HG02840 (cell line): ENCODE measurements around the gene NHERF1.

Experiments used
- ATAC-seq: cut with Tn5 transposase; IDR thresholded peaks from one replicate; pipeline ENCODE4 v1.9.1; 2021; ENCODE audit warnings: mild to moderate bottlenecking, moderate library complexity, moderate number of reproducible peaks; ENCODE audit not compliant: unreplicated experiment, low FRiP score

The NHERF1 gene

DNA sequence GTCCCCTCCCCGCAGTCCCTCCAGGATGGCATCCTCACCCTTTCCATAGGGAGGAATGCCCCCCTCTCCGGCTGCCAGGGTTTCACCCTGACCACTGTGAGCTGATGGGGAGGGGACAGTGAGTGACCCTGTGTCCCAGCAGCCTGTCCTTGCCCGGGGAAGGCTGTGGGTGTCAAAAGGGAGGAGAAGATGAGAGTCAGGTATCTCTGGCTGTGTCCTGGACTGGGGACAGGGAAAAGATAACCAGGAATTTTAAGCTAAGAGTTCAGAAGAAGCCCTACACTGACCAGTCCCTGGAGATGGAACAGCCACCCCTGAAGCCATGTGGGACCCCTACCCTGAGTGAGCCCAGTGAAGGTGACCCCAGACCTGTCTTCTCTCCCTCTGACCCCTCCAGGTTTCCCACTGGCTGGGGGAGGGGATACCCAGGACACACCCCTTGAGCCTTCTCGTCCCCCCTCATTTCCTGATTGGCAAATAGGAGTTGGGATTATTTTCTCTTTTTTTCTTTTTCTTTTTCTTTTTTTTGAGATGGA, 16.4 kb downstream of the NHERF1 start:
- ATAC-seq = no peak

GRCh38 chr17:74766413-74766812, 18.0 kb downstream of the NHERF1 start:
- no peak for ATAC-seq

GRCh38 chr17:74767111-74767516, 18.7 kb downstream of the NHERF1 start:
- no peak for ATAC-seq

DNA sequence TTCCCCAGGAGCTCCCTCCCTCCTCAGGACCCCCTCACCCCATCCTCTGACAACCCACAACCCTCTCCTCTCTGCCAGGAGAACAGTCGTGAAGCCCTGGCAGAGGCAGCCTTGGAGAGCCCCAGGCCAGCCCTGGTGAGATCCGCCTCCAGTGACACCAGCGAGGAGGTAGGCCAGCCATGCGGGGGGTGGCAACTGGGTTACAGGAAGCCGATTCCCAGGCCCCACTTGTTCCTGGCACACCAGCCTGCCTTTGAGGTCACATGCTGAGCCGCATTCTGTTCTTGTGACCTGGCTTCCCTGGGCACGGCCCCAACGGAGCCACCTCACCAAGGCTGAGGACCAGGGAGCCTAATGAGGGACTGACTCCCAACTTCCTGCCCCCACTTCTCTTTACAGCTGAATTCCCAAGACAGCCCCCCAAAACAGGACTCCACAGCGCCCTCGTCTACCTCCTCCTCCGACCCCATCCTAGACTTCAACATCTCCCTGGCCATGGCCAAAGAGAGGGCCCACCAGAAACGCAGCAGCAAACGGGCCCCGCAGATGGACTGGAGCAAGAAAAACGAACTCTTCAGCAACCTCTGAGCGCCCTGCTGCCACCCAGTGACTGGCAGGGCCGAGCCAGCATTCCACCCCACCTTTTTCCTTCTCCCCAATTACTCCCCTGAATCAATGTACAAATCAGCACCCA, 19.8 kb downstream of the NHERF1 start:
- no peak for ATAC-seq

DNA sequence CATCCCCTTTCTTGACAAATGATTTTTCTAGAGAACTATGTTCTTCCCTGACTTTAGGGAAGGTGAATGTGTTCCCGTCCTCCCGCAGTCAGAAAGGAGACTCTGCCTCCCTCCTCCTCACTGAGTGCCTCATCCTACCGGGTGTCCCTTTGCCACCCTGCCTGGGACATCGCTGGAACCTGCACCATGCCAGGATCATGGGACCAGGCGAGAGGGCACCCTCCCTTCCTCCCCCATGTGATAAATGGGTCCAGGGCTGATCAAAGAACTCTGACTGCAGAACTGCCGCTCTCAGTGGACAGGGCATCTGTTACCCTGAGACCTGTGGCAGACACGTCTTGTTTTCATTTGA, 20.3 kb downstream of the NHERF1 start:
- ATAC-seq = no peak

GRCh38 chr17:74769266-74769855, 20.9 kb downstream of the NHERF1 start:
- no peak for ATAC-seq

DNA sequence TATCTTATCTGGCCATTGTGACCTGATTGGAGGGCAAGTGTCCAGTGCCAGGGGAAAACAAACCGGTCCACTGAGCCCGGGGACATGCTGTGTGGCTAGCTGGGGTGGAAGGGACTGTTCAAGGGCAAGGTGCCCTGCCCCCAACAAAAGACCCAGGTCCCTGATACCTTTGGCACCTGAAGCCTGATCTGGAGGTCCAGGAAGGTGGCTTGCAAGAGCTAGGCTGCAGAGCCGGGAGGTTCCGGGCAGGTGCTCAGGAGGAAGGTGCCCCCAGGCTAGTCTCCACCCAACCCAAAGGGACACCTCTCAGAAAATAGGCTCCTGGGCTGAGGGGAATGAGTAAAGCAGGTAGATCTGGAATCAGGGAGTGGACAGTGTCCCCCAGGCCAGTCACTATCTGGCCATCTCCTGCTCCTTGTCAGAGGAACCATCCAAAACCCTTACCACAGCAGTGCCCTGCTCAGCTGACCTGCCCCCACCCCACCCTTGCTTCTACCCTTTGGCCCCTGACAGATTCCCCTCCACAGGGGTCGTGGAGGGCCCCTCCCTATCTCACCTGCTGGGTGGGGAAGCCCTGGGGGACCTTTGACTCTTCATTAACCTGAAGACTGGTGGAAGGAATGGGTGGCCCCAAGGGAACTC, 21.5 kb downstream of the NHERF1 start:
- ATAC-seq = no peak

GRCh38 chr17:74770498-74771318, 22.3 kb downstream of the NHERF1 start:
- ATAC-seq = no peak

- ATAC-seq = no peak
These were observed 23.0 kb downstream of the NHERF1 start for GRCh38 chr17:74771319-74771914.

DNA sequence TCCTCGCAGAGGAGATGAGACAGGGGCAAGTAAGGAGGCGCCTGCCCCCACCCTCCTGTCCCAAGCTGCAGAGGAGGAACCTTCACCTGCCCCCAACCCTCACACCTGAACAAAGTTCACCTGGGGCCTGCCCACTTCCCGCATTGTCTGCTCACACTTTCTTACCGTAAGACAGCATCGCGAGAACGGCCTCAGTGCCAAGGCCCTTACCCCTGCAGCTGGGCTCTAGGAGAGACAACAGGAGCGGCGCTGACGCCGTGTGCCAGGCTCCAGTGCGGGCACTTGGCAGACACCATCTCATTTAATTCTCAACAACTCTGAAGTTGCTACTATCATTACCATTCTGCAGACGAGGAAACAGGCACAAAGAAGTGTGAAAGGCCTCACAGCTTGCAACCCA, 23.6 kb downstream of the NHERF1 start:
- no peak for ATAC-seq

DNA sequence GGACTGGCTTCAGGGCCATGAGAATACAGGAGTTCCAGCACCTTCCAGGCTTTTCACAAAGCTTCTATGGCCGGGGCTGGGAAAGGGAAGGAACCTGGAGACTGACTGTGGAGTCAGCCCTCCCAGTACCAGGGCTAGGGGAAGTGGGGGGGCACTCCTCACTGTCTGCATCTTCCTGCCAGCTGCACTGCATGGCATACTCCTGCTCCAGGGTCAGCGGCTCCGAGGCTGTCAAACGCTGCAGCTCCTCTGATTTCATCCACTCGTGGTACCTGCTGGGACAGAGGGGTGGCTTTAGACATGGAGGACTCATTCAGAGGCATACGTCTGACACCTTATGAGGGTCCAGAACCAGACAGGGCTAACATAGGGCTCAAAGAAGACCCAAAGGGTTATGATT, 25.0 kb downstream of the NHERF1 start:
- no peak for ATAC-seq

GRCh38 chr17:74773871-74774286, 25.5 kb downstream of the NHERF1 start:
- ATAC-seq = no peak

DNA sequence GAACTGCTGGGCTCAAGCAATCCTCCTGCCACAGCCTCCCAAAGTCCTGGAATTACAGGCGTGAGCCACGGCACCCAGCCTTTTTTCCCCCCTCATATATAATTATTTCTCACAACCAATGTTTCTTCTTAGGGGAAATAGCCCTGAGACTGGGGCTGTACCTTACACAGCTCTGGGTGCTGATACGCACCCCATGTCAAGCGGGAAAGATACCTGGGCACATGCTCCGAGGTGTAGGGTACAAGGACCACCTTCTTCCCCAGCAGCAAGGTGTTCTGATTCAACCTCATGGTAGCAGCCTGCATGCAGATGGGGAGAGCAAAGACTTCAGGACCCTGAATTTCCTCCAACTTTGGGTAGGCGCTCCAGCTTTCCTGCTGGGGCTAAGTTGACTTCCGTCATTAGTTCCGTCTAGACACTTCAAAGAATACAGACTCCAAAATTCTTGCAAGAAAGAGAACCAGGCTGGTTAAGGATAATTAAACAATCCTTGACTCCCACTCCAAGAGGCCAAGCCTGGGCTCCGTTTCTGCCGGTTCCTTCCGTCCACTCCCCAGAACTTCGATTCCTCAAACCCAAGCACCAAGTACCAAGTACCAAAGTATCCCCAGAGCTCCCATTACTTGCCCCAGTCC, 27.1 kb downstream of the NHERF1 start:
- no peak for ATAC-seq

DNA sequence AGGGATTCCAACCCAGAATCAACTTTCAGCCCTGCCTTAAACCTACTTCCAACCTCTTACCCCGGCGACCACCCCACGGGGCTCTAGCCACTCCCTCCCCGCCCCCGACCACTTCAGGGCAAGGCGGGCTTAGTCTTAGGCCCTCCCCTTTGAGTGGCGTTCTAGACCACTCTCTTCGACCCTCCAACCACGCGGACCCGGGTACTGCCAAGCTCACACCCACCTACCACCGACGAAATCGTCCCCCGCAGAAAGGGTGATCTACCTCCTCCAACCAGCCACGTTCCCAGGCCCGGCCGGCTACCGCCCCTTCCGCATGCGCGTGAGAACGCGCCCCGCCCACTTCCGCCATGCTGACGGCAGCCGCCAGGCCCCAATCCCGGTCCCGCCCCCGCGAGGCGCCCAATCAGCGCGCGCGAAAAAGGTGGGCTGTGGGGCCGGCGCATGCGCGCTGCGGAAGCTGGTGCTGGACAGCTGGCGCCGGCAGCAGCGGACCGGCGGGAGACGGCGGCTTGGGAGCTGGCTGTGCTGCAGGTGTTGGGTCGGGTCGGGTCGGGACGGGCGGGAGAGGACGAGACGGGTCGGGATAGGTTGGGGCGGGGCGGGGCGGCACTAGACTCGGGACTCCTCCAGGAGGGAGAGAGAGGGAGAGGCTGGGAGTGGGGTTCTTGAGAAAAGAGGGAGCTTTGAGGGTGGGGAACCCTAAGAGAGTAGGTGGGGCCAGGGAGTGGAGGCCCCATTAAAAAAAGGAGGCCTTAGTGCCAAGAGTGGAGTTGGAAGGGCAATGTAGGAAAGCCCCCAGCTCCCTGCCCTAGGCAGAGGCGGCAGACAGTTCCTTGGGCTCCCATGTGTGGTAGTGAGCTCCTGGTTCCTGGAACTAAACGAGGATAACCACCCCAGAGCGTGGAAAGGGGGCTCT, 27.9 kb downstream of the NHERF1 start, which contains the start of gene NAT9:
TSS of gene NAT9 (minus strand) at position 302 of the 919 bp plus-strand sequence. CDS start 647 bp downstream, outside the sequence.
- peak; percentile 61 for ATAC-seq

DNA sequence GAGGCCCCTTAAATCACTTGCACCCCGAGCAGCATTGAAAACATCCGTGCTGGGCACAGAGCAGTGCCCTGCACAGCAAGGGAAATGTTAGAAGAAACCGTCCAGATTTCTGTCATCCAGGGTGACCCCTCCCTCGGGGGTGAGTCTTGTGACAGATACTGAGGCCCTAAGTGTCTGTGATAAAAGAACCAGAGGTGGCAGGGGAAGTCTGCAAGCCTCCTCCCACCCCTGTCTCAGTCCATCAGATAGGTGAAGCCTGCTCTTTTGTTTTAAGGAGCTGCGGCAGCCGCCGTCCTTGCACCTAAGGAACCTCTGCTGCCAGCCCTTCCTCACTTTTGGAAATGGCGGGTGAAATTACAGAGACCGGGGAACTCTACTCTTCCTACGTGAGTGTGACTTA, 28.6 kb downstream of the NHERF1 start:
- ATAC-seq = no peak

- no peak for ATAC-seq
These were observed 29.6 kb downstream of the NHERF1 start for GRCh38 chr17:74777901-74778515.

- ATAC-seq = no peak
These were observed 30.5 kb downstream of the NHERF1 start for GRCh38 chr17:74778960-74779359.

- ATAC-seq = no peak
These were observed 31.1 kb downstream of the NHERF1 start for GRCh38 chr17:74779501-74779900.
